ENCODE results near the gene LRP1. TPM values are rescaled to one million over a fixed set of nuclear protein-coding genes. Genes with fewer than 3 reads are reported as not detected.

LRP1 gene
- total and polyA plus RNA-seq, 2 experiments from 2014 or later: 47.8 to 76.8 TPM

DNA sequence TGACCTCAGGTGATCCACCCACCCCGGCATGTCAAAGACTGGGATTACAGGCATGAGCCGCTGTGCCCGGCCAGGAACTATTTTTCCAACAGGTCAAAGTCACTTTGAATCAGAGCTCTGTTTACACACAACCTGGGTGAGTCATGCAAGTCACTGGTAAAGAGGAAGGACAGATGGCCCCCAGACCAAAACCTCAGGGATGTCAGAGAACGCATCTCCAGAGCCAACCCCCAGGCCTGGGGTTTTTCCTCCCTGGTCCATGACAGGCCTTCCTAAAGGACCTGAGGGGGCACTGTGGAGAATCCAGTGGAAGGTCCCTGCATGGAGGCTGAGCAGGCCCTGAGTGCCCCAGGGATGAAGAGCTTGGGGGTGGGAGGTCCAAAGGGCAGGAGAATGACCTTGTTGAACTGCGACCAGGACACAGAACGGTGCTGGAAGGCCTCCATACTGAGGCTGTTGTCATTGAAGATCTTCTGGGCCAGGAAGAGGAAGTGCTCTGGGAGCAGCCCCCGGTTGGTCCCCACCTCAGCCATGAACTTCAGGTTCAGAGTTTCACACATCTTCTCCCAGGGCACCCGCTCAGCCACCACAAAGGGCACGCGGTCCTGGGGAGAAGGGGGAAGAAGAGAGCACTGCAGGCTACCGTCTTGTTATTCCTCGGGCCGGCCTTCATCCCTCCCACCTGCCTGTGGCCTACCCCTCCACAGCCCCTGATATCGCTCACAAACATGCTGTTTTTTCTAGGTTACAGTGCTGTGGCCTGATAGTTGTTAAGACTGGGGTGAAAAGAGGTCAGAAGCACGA is 26.2 kb upstream of the LRP1 start:
- Histone ChIP-seq H3K4me2 (peak overlapping the region; percentile 10), H3K27ac (peak overlapping the region; percentile 93), H3K9me3 (ENCODE audit: low read depth) (no peaks in the 10 kb centered on the region), H3K79me2 (no peaks in the 10 kb centered on the region), H3K4me1 (ENCODE audit: insufficient read depth) (peaks cover 7% of the 10 kb centered on the region), H4K20me1 (ENCODE audit: insufficient read depth, poor library complexity, severe bottlenecking) (peaks cover 5% of the 10 kb centered on the region), H3K9me2 (replicated peaks; ENCODE audit: insufficient read depth) (no peaks in the 10 kb centered on the region), H3K4me3 (no peak overlapping the region), H2AFZ (no peak overlapping the region), H3K36me3 (replicated peaks; ENCODE audit: insufficient read depth, low read depth) (no peaks in the 10 kb centered on the region), H3K27me3 (no peaks in the 10 kb centered on the region)
- peak; percentile 81 for DNase-seq (ENCODE audit: low spot score)
- no peak for TF ChIP-seq EZH2 (IDR thresholded peaks at IDR 0.05; ENCODE audit: borderline replicate concordance)
- TF ChIP-seq CTCF (IDR thresholded peaks at IDR 0.05; ENCODE audit: poor library complexity): no peak
- no peak for TF ChIP-seq EZH2phosphoT487 (IDR thresholded peaks at IDR 0.05; ENCODE audit: low read depth, severe bottlenecking, unreplicated experiment)
- WGBS (ENCODE audit: low lambda C conversion rate, missing lambda C conversion rate): 75% methylated on average over 15 of the region's 15 CpGs

GRCh38 chr12:57103856-57104255 is 24.4 kb upstream of the LRP1 start:
- Histone ChIP-seq H3K4me1 (ENCODE audit: insufficient read depth) (peaks cover 19% of the 10 kb centered on the region), H3K4me2 (no peak overlapping the region), H3K9me2 (replicated peaks; ENCODE audit: insufficient read depth) (no peaks in the 10 kb centered on the region), H3K9me3 (ENCODE audit: low read depth) (no peaks in the 10 kb centered on the region), H4K20me1 (ENCODE audit: insufficient read depth, poor library complexity, severe bottlenecking) (peaks cover 10% of the 10 kb centered on the region), H3K27ac (peak overlapping the region; percentile 57), H2AFZ (no peak overlapping the region), H3K36me3 (replicated peaks; ENCODE audit: insufficient read depth, low read depth) (no peaks in the 10 kb centered on the region), H3K79me2 (peaks cover 13% of the 10 kb centered on the region), H3K27me3 (no peaks in the 10 kb centered on the region), H3K4me3 (no peak overlapping the region)
- no peak for DNase-seq (ENCODE audit: low spot score)
- 89% methylated on average over 7 of the region's 7 CpGs for WGBS (ENCODE audit: low lambda C conversion rate, missing lambda C conversion rate)
- TF ChIP-seq EZH2 (IDR thresholded peaks at IDR 0.05; ENCODE audit: borderline replicate concordance) (no peak), EZH2phosphoT487 (IDR thresholded peaks at IDR 0.05; ENCODE audit: low read depth, severe bottlenecking, unreplicated experiment) (no peak), CTCF (IDR thresholded peaks at IDR 0.05; ENCODE audit: poor library complexity) (no peak)

DNA sequence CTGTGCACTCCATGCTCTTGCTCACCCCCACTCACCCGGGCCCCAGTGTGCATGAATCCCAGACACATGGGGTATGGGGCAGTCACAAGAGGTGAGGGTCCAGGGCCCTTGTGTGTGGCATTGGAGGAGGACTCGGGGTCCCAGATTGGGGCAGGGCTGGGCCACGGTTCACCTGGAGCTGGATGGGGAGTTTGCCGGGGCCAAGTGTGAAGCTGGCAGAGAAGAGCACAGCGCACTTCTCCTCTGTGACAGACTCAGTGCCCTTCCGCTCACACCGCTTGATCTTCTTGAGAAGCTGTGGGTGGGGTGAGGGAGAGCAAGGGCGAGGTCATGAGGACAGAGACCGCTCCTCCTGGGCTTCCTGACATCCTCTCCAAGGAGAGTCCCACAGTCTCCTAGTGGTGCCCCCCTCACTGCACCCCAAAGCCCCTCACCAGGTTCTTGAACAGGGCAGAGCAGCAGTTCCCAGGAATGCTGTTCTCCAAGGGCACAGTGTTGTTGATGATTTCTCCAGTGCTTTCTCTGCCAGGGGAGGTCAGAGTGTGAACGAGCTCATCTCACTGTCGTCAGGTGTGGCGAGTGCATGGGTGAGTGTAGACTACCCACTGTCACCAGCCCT is 23.9 kb upstream of the LRP1 start:
- peaks cover 10% of the 10 kb centered on the region for H4K20me1 ChIP-seq (ENCODE audit: insufficient read depth, poor library complexity, severe bottlenecking)
- H2AFZ ChIP-seq: no peak overlapping the region
- H3K36me3 ChIP-seq (replicated peaks; ENCODE audit: insufficient read depth, low read depth): no peaks in the 10 kb centered on the region
- H3K4me2 ChIP-seq: no peak overlapping the region
- no peak overlapping the region for H3K4me3 ChIP-seq
- H3K27ac ChIP-seq: no peak overlapping the region
- H3K4me1 ChIP-seq (ENCODE audit: insufficient read depth): peaks cover 22% of the 10 kb centered on the region
- no peak for DNase-seq (ENCODE audit: low spot score)
- TF ChIP-seq CTCF (IDR thresholded peaks at IDR 0.05; ENCODE audit: poor library complexity) (no peak), EZH2phosphoT487 (IDR thresholded peaks at IDR 0.05; ENCODE audit: low read depth, severe bottlenecking, unreplicated experiment) (no peak), EZH2 (IDR thresholded peaks at IDR 0.05; ENCODE audit: borderline replicate concordance) (no peak)
- H3K9me3 ChIP-seq (ENCODE audit: low read depth): no peaks in the 10 kb centered on the region
- peaks cover 19% of the 10 kb centered on the region for H3K79me2 ChIP-seq
- no peaks in the 10 kb centered on the region for H3K9me2 ChIP-seq (replicated peaks; ENCODE audit: insufficient read depth)
- WGBS (ENCODE audit: low lambda C conversion rate, missing lambda C conversion rate): 96% methylated on average over 12 of the region's 12 CpGs
- no peaks in the 10 kb centered on the region for H3K27me3 ChIP-seq
